Upper lobe of left lung (tissue), 6 donors: ENCODE data around the gene GRIA1. TPM values are rescaled to one million over a fixed set of nuclear protein-coding genes. Genes with fewer than 3 reads are reported as not detected.

Experiments
- ATAC-seq, 2 donors: fragments of 200-7000 bp; cut with Tn5 transposase; one replicate each; pipeline ENCODE4 v1.9.1; 2022; ENCODE audit warnings: mild to moderate bottlenecking in 2 of 2, moderate library complexity in 2 of 2; ENCODE audit not compliant: low FRiP score in 2 of 2
- DNase-seq, 2 donors: peaks; one replicate each; pipeline ENCODE4 v3.0.0-alpha.2; 2019 to 2020
- H3K27ac ChIP-seq, 4 donors: fragments of 200-600 bp; sonication (generic); one replicate each; pipeline ENCODE4 v1.5.1; 2016 to 2019
- H3K27me3 ChIP-seq, 4 donors: fragments of 200-600 bp; sonication (generic); one replicate each; pipeline ENCODE4 v1.5.1; 2017 to 2019
- H3K36me3 ChIP-seq, 4 donors: fragments of 200-600 bp; sonication (generic); one replicate each; pipeline ENCODE4 v1.5.1; 2016 to 2019
- H3K4me1 ChIP-seq, 4 donors: fragments of 200-600 bp; sonication (generic); one replicate each; pipeline ENCODE4 v1.5.1; 2018 to 2019
- H3K4me3 ChIP-seq, 4 donors: fragments of 200-600 bp; sonication (generic); one replicate each; pipeline ENCODE4 v1.5.1; 2017 to 2019; ENCODE audit warnings: mild to moderate bottlenecking in 2 of 4, moderate library complexity in 1 of 4
- H3K9me3 ChIP-seq, 4 donors: fragments of 200-600 bp; sonication (generic); one replicate each; pipeline ENCODE4 v1.5.1; 2018 to 2019
- EP300 ChIP-seq, 4 donors: sonication (generic); formaldehyde crosslinking; IDR thresholded peaks; one replicate each; pipeline ENCODE4 v1.5.1; 2017; ENCODE audit warnings: antibody characterized with exemption in 4 of 4, control low read depth in 2 of 4
- POLR2A ChIP-seq, 4 donors: fragments of 450-650 bp; IDR thresholded peaks; one replicate each; pipeline ENCODE4 v1.5.1; 2016 to 2017; ENCODE audit warnings: antibody characterized with exemption in 4 of 4, mild to moderate bottlenecking in 2 of 4
- POLR2AphosphoS5 ChIP-seq, 2 donors: sonication (generic); formaldehyde crosslinking; IDR thresholded peaks; one replicate each; pipeline ENCODE4 v1.5.1; 2017; ENCODE audit warnings: antibody characterized with exemption in 2 of 2
- WGBS, 2 donors: methylation state at CpG; one replicate each; pipeline ENCODE4 v1.1.5; 2017 to 2018; 5-methylcytosine and 5-hydroxymethylcytosine counted together
- total RNA-seq, 6 donors: library from RNA; depleted of rRNA in 4 of 6; stranded (reverse); fragments of >200 nt in 4 of 6; gene quantifications; one replicate each; pipeline versions ENCODE4 v1.1.0 to v1.2.1, GENCODE V29; 2016 to 2021
- TF ChIP-seq, protein P1 (sequence below), 6 experiments: fragments of 450-650 bp in 4 of 6; fragments of 200-600 bp in 2 of 6; sonication (generic) in 2 of 6; IDR thresholded peaks; one replicate each; pipeline ENCODE4 v1.5.1; 2016 to 2019; ENCODE audit warnings: antibody characterized with exemption in 6 of 6
- donor health status: DM: no; HTN: no; CAD: no; lungs with moderate emphysema.
- donor health status: DM: no; HTN: yes; CAD: no; lungs with severe emphysema.

GRIA1 gene
- total RNA-seq, 6 donors from 2014 or later: 4.3 to 17.8 (median 9.3) TPM

DNA sequence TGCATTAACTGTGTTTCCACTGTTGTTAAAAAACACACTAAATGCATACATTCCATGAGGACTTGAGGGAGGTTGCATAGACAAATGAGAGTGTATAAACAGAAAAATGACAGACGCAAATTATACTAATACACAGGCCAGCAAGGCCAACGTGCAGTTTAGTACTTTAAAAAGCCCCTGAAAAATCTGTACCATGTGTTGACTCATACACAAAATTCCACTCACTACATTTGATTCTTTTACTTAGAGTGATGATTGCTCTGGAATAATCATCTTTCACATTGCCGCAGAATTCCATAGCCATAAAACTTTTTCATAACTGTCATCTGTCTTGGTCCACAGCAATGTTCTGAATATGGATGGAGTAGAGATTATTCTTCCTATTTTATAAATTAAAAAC, 332.6 kb downstream of the GRIA1 start:
- no peak overlapping the region for H3K27ac ChIP-seq
- WGBS, 2 donors: 48 to 70% methylated on average over 3 of the region's 3 CpGs
- DNase-seq: no peak
- no peaks in the 10 kb centered on the region for H3K27me3 ChIP-seq
- no peak overlapping the region for H3K4me3 ChIP-seq
- no peak for ATAC-seq
- no peaks in the 10 kb centered on the region for H3K4me1 ChIP-seq
- no peaks in the 10 kb centered on the region for H3K36me3 ChIP-seq
- TF ChIP-seq, protein P1, sequence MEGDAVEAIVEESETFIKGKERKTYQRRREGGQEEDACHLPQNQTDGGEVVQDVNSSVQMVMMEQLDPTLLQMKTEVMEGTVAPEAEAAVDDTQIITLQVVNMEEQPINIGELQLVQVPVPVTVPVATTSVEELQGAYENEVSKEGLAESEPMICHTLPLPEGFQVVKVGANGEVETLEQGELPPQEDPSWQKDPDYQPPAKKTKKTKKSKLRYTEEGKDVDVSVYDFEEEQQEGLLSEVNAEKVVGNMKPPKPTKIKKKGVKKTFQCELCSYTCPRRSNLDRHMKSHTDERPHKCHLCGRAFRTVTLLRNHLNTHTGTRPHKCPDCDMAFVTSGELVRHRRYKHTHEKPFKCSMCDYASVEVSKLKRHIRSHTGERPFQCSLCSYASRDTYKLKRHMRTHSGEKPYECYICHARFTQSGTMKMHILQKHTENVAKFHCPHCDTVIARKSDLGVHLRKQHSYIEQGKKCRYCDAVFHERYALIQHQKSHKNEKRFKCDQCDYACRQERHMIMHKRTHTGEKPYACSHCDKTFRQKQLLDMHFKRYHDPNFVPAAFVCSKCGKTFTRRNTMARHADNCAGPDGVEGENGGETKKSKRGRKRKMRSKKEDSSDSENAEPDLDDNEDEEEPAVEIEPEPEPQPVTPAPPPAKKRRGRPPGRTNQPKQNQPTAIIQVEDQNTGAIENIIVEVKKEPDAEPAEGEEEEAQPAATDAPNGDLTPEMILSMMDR (IDR thresholded peaks at IDR 0.05): no peak
- TF ChIP-seq POLR2A (IDR thresholded peaks at IDR 0.05): no peak
- TF ChIP-seq EP300 (IDR thresholded peaks at IDR 0.05): no peak
- no peak for TF ChIP-seq POLR2AphosphoS5 (IDR thresholded peaks at IDR 0.05)
- no peaks in the 10 kb centered on the region for H3K9me3 ChIP-seq

DNA sequence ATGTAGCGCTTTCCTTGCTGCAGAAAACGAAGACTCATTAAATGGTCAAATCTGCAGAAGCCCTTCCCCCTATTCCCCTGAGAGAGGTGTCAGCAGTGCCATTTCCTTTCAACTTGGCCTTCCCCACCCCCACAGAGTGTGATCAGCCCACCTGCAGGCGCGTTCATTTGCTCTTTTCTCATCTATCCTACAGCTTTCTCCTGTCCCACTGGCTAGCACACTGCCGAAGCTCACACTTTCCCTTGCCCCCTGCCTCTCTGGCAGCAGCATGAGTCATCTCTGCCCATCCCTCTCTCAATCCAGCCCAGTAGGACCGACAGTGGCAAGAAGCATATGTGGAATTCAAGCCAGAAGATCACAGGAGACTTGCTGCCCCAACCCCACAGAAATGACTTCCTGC, 334.4 kb downstream of the GRIA1 start:
- ATAC-seq: no peak
- H3K4me1 ChIP-seq: no peaks in the 10 kb centered on the region
- TF ChIP-seq, protein P1 (IDR thresholded peaks at IDR 0.05): no peak
- TF ChIP-seq EP300 (IDR thresholded peaks at IDR 0.05) (no peak), POLR2AphosphoS5 (IDR thresholded peaks at IDR 0.05) (no peak), POLR2A (IDR thresholded peaks at IDR 0.05) (no peak)
- WGBS, 2 donors: 45 to 62% methylated on average over 6 of the region's 6 CpGs
- H3K36me3 ChIP-seq: no peaks in the 10 kb centered on the region
- H3K27ac ChIP-seq: no peak overlapping the region
- DNase-seq: no peak
- no peak overlapping the region for H3K4me3 ChIP-seq
- H3K27me3 ChIP-seq: no peaks in the 10 kb centered on the region
- H3K9me3 ChIP-seq: no peaks in the 10 kb centered on the region

DNA sequence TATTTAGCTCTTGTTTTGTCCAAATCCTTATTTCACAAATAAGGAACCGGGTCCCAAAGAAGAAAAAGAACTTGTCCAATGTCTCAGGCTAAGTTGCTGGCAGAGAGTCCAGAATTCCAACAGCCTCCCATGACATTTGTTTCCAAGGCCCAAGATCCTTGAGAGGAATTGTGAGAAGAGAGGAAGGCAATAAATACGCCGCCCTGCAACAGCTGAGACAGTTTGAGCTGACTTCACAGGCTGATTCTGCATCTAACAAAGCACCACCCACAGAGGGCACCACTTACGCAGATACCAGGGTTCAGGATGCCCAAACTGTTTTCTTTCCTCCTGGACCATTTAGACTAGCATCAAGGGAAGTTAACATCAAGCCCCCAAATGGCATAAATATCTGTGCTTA, 336.9 kb downstream of the GRIA1 start:
- H3K27ac ChIP-seq: no peak overlapping the region
- ATAC-seq (no peak), DNase-seq (no peak)
- no peaks in the 10 kb centered on the region for H3K9me3 ChIP-seq
- H3K4me1 ChIP-seq: no peaks in the 10 kb centered on the region
- 85 to 94% methylated on average over 4 of the region's 4 CpGs for WGBS, 2 donors
- no peak for TF ChIP-seq POLR2AphosphoS5 (IDR thresholded peaks at IDR 0.05)
- no peak for TF ChIP-seq EP300 (IDR thresholded peaks at IDR 0.05)
- TF ChIP-seq POLR2A (IDR thresholded peaks at IDR 0.05): no peak
- TF ChIP-seq, protein P1 (IDR thresholded peaks at IDR 0.05): no peak
- H3K4me3 ChIP-seq: no peak overlapping the region
- no peaks in the 10 kb centered on the region for H3K36me3 ChIP-seq
- no peaks in the 10 kb centered on the region for H3K27me3 ChIP-seq

DNA sequence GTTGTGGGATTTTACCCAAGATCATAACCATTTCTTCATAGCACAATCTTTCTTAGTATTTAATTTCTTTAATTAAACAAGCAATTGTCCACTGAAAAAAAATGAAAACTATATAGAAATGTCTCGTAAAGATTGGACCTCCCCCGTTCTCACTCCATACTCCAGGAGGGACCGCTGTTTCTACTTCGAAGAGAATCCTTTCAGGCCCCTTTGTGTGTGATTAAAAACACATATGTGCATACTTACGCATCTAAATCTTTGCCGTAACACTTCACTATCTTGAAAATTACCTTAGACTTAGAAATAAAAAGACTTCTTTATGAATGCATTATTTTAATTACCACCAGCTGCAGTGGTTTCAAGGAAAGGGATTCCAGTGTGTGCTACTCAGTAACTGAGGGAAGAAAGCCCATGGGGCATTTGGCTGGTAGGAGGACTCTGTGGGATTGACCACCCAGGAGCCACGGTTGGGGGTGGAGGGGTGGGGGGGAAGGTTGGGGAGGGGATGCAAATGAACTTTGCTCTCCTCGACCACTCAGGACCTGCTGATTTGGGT, 339.1 kb downstream of the GRIA1 start:
- H3K27me3 ChIP-seq: no peaks in the 10 kb centered on the region
- H3K9me3 ChIP-seq: no peaks in the 10 kb centered on the region
- H3K4me3 ChIP-seq: no peak overlapping the region
- no peaks in the 10 kb centered on the region for H3K4me1 ChIP-seq
- WGBS, 2 donors: 73 to 74% methylated on average over 8 of the region's 8 CpGs
- H3K27ac ChIP-seq: no peak overlapping the region
- DNase-seq: no peak
- H3K36me3 ChIP-seq: no peaks in the 10 kb centered on the region
- TF ChIP-seq EP300 (IDR thresholded peaks at IDR 0.05) (no peak), POLR2AphosphoS5 (IDR thresholded peaks at IDR 0.05) (no peak), POLR2A (IDR thresholded peaks at IDR 0.05) (no peak)
- TF ChIP-seq, protein P1 (IDR thresholded peaks at IDR 0.05): no peak
- ATAC-seq: no peak

DNA sequence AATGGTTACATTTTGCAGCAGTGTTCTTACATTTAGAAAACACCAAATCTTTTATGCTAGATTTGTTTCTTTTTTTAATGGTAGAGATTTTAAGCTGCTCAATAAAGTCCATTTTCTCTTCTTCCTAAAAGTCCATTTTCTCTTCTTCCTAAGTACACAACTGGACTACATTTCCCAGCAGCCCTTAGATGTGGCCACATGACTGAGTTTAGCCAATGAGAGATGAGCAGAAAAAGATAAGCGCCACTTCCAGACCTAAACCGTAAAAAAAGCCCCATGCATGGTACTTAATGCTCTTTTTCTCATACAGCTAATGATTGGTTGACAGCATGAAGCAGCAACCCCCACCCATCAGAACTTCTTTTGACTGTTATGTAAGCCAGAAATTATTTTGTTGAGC, 341.5 kb downstream of the GRIA1 start:
- Histone ChIP-seq H3K4me1 (no peaks in the 10 kb centered on the region), H3K27me3 (no peaks in the 10 kb centered on the region), H3K36me3 (no peaks in the 10 kb centered on the region), H3K9me3 (no peaks in the 10 kb centered on the region), H3K4me3 (no peak overlapping the region), H3K27ac (no peak overlapping the region)
- 49 to 76% methylated on average over 2 of the region's 2 CpGs for WGBS, 2 donors
- DNase-seq (no peak), ATAC-seq (no peak)
- TF ChIP-seq POLR2A (IDR thresholded peaks at IDR 0.05) (no peak), POLR2AphosphoS5 (IDR thresholded peaks at IDR 0.05) (no peak), EP300 (IDR thresholded peaks at IDR 0.05) (no peak)
- TF ChIP-seq, protein P1 (IDR thresholded peaks at IDR 0.05): no peak
